GM18498 (cell line): ENCODE results near the gene ALDOB.

Experiments
- ATAC-seq: cut with Tn5 transposase; IDR thresholded peaks from one replicate; pipeline ENCODE4 v1.9.1; 2021; ENCODE audit warnings: mild to moderate bottlenecking, moderate library complexity; ENCODE audit not compliant: unreplicated experiment

ALDOB gene

DNA sequence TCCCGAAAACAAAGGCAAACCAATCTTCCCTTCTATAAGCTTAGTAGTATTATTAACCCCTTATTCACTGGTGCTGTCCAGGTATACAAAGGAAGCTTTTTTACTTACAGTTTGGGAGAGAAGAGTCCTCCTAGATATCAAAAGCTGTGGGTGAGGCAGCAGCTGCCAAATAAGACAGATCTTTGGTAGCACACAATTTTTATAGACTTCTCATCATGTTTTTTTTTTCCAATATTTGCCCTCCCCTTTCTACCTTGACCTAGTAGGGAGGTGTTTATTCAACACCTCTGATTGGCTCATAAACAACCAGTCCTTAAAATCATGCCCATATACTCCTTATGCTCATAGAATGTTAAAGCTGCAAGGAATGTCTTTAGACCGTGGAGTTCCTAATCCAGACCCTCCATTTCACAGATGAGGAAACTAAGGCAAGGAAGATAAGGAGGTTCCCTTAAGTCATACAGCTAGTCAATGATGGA is at the start of gene ALDOB:
TSS of gene ALDOB (minus strand) at position 174 of the 479 bp plus-strand sequence. CDS start 4,887 bp downstream, outside the sequence.
- ATAC-seq, result no peak

DNA sequence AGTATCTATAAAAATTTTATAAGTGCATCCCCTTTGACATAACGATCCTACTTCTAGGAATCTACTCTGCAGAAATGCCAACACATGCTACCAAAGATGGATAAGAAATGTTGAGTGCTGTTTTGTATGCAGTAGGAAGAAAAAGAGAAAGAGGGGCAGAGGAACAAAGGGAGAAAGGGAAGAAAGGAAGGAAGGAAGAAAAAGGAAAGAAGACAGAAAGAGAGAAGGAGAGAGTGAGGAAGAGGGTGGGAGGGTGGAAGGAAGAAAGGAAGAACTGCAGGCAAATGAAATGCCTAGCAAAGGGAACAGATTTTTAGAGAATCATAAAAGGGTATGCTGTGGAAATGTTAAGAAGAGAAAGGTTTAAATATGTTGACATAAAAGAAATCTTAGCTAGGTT is 48.5 kb upstream of the ALDOB start:
- ATAC-seq, result no peak

DNA sequence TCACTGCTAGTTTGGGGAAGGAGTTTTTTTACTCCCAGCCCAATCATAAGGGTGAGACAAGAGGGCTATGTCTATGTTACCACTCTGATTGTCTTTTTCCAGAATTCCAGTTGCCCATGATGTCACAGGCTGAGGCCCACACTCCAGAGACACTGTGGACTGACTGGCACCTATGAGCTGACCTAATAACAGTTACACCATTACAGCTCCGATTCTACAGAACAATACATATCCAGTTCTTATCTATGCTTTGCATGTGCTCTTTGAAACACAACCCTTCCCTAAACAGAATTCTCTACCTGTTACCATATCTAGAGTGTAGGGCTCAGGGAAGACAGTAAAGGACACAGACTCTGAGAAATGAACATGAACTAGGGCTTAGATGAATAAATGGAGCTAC is 45.7 kb upstream of the ALDOB start:
- no peak for ATAC-seq

DNA sequence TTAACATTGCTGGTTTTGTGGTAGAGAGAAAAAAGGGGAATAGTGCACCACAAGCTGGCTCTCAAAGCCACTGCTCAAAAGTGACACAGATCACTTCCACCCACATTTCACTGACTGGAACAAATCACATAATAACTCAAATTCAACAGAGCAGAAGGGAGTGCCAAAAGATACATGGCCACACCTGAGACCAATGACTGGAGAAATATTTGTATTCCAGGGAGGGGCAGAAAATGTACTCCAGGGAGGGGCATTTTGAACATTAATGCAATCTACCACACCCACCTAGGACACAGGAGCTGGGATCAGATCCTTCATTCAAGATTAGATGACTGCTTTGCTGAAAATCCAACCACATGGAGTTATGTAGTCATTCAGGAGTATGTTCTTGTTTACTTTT is 44.8 kb upstream of the ALDOB start:
- ATAC-seq, result no peak

DNA sequence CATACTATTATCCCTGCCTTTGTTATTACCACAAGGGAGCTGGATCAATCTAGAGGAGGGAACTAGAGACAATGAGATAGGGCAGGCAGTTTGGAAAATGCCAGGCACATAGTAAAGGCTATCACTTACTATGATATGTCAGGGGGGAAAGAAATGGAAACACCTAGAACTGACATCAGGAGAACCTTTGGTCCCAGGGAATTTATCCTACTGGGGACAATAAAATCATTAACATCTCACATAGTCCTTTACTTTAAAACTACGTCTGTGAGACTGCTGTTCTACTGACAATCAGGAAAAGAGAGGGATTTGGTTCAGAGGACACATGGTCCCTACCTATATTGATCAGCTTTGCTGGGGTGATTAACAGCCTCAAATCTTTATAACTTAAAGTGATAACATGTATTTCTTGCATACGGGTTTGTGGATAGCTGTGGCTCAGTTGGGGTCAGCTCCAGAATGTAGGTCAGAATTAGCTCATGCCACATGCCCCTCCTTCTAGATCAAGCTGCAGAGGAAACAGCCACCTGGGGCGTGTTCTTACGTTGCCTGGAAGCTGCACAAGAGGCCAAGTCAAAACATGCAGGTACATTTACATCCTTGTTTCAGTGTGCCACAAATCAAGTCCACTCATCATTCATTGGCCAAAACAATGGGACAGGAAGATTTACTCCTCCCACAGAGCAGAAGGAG is 43.9 kb upstream of the ALDOB start:
- no peak for ATAC-seq

DNA sequence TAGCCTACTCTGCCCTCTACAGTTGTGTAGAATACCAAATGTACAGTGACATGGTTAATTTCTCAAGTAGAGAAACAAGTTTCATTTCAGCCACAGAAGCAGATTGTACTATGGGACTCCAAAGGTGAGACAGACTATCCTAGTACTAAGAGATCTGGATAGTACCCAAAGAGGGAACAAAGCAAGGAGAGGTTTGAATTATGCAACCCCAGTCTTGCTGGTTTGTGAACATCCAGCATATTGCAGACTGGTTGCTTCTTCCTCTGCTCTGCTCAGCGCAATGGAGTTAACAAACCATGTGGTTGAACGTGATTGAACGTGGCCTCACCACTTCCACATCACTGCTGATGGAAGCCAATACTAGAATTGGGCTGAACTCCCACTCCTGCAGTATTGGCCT is 43.3 kb upstream of the ALDOB start:
- no peak for ATAC-seq

- no peak for ATAC-seq
Observed at GRCh38 chr9:101478444-101478843, 42.9 kb upstream of the ALDOB start.

DNA sequence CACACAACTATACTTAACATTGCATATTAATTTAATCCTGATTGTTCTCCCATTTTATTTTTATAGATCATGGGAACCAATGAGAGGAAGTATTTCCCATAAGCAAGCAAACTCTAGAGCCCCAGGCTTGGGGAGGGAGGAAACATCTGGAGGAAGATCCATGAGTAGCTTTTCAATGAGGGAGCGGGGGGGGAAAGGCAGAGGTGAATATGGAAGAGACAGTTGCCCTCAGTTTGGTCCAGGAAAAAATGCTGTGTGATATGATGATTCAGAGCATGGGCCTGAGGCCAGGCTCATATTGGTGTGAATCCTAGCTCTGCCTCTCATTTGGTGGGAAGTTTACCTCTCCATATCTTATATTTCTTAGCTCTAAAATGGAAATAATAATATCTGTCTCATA is 42.2 kb upstream of the ALDOB start:
- ATAC-seq, result no peak

DNA sequence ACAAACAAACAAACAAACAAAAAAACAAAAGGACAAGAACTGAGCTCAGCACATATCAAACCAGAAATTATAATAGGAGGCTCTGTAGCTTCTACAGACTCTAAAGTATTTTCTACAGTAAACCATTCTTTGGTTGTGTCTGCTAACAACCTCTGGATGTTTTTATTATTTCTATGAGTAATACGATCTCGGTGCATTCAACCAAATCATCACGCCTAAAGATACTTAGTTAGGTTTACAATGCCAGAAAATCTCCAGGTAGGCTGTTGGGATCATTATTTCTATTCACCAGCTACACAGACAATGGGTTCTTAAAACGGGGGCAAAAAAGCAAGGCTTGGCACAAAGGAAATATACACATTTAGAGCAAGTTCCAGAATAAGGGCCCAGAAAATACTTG is 41.6 kb upstream of the ALDOB start:
- ATAC-seq, result no peak

DNA sequence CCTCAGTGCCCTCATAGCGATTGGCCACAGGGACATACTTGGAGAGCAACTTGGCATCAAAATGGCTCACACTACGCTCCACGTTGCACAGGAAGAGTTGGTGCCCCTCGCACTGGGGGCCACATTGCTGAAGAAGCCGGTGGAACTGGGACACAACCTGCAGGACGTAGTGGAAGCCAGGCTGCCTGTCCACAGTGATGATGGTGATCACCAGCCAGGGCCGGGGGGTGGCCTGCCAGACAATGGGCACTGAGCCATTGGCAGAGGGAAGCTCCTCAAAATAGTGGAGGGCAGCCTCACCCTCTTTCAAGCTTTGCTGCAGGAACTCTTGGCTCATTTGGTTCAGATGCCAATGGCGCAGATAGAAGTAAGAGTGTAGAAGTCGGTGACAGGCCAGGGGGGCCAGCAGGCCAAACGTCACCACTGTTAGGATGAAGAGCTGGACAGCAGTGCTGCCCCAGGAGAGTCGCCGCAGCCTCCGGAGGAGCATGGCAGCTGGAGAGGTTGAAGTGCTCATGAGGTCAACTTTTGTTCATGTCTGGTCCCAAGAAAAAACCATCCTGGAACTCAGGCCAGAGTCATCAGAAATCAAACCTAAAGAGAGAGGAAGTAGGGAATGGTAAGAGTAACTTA is 41.1 kb upstream of the ALDOB start:
- ATAC-seq, result no peak

- no peak for ATAC-seq
Observed at GRCh38 chr9:101472891-101473290, 37.3 kb upstream of the ALDOB start.

DNA sequence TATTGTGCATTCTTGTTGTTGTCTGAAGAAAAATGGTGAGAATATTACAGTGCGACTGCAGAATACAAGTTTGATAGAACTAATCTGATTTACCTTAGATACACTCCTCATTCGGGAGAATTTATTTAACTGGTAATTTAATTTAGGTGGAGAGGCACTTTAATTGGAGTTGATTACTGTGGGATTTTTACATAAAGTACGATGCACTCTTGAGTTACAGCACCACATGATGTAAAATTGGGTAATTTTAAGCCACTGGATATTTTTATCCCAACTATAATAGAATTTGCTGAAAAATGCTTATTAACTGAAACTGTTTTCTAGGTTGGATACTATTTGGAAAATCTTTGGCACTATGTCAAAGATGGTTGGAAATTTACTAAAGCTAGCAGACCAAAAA is 35.4 kb upstream of the ALDOB start:
- no peak for ATAC-seq

- ATAC-seq, result no peak
Observed at GRCh38 chr9:101470021-101470420, 34.4 kb upstream of the ALDOB start.

DNA sequence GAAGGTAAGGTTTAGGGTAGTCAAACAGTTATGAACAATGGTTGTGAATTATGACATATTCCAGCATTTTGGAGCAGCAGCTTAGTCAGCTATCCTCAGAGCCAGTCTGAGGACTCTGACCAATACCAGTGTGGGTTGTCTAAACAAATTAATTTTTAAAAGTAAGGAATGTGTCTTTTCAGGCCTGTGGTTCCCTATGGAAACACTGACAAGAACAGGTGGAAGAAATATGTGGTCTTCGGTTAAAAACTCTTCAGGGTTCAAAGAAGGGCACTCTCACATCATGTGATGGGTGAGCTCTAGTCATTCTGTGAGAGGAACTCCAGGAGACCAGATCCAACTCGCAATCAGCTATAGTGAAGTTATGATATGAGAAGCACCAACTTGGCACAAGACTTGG is 33.5 kb upstream of the ALDOB start:
- ATAC-seq, result no peak

- no peak for ATAC-seq
Observed at GRCh38 chr9:101468116-101468515, 32.5 kb upstream of the ALDOB start.

DNA sequence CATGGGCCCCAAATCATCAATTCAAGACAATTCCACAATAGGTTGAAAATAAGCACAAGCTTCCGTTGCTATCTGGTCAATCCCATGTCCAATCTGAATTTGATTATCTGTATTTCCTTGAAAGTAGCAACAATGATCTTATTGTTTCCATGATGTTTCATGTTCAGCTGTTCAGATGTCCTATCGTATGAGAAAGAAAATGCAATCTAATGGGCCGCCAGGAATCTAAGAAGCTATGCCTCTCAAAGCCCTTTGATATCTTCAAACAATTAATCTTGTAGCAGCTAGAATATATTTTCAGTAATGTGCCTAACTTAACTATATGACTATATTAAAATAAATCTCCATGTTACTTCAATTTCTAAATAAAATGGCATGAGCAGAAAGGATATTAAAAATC is 32.1 kb upstream of the ALDOB start:
- no peak for ATAC-seq

- no peak for ATAC-seq
Observed at GRCh38 chr9:101466863-101467262, 31.3 kb upstream of the ALDOB start.

DNA sequence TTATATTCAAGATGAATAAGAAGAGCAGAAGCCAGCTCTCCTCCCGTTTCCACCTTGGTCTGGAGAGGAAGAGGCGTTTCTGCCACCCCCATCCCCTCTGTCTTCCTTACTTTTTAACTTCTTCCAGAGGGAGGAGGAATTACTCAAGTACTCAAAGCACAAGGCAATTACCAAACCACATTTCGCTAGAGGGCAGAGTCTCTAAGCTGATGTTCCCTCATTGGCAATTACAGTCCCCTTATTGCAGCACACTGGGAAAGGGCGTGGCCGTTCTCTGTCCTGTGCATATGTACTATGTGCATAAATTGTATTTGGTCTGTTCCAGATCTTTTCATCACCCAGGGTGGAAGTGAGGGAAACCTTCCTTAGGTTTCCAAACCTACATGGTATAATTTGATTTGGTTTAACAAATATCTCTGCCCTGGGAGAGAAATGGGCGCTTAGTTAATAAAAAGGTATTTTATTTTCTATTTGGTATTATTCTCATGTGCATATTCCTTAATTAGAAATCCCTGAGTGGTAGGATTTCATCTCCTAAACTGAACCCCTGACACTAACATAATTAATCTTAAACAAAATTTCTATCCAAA is 29.8 kb upstream of the ALDOB start:
- ATAC-seq, result no peak

- ATAC-seq, result no peak
Observed at GRCh38 chr9:101463397-101463796, 27.8 kb upstream of the ALDOB start.

- ATAC-seq, result no peak
Observed at GRCh38 chr9:101462558-101462957, 27.0 kb upstream of the ALDOB start.

- ATAC-seq, result no peak
Observed at GRCh38 chr9:101460965-101461364, 25.4 kb upstream of the ALDOB start.

DNA sequence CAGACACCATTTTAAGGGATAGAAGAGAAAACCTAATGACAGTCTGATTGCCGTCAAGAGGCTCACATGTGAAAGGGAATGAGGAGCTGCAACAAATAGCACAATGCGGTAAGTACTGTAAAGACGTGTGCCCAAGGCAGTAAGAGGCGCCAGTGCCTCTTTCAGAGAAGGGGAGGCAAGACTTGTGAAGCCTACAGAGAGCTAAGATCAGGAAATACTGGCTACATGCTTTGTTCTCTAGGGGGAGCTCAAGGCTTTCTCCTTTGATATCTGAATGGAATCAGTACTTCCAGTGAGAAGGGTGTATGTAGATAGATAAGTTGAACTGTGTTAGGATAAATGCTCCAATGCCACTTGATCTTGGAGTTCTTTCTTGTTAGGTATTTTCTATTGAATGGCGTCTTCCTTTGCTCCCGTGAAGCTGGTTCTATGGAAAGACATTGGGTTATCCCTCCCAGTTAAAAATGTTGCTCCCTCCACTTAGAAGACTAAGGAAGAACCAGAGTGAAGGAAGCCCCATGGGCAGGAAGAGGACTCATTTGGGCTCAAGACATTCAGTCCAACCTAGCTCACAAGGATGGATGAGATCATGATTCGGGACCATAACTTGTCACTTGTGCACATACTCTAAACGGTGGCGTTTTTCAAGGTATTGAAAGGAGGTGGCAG is 23.5 kb upstream of the ALDOB start:
- ATAC-seq, result peak; percentile 86
